DMS 273 treated with DMSO at 0.1 percent for 48 hours (cell line): ENCODE measurements around the gene MAJIN.

Experiments
- DNase-seq: peaks from one replicate; lab custom pipeline; 2025; lab: John Stamatoyannopoulos, UW

The MAJIN gene

DNA sequence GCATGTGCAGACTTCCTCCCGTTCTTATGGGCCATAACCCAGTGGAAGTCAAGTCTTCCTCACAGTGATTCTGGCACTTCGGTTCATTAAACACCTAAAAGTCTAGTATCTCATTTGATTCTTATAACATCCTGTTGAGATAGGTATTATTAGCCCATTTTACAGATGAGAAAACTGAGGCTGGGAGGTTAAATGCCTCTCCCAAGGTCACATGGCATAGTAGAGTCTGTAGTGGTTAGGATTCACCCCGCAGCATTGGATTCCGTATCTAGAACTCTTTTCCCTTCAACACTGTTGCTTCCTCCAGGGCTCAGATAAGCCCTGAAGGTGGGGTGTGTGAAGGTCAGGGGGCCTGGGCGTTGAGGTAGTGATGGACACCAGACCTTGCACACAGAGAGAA, 39.6 kb downstream of the MAJIN start:
- no peak for DNase-seq

- no peak for DNase-seq
Observed at GRCh38 chr11:64931290-64931689, 40.6 kb downstream of the MAJIN start.

DNA sequence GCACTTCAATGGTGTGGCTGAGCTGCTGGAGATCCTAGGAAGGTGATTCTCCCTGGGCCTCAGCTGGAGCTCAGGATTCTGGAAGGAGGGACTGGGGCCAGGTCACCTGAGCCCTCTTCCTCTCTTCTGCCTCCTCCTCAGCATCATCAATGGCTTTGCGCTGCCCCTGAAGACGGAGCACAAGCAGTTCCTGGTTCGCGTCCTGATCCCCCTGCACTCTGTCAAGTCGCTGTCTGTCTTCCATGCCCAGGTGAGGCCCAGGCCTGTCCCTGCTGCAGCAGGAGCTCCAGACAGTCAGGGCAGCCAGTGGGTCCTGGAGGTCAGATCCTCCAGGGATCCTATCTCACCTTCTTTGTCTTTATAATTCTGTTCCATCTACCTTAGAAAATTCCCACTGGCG, 41.6 kb downstream of the MAJIN start:
- DNase-seq, result no peak

- no peak for DNase-seq
Observed at GRCh38 chr11:64929625-64930024, 42.3 kb downstream of the MAJIN start.

GRCh38 chr11:64928957-64929356, 43.0 kb downstream of the MAJIN start:
- no peak for DNase-seq

DNA sequence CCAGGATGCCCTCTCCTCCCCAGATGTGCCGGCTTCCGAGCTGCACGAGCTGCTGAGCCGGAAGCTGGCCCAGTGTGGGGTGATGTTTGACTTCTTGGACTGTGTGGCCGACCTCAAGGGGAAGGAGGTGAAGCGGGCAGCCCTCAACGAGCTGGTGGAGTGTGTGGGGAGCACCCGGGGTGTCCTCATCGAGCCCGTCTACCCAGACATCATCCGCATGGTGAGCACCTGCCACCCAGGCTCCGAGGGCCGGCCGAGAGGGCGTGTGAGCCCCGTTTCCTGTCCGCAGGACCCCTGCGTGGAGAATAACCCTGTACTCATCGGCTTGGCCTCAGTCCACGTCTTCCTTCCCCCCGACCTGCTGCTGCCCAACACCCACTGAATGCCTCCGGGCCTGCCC, 45.2 kb downstream of the MAJIN start:
- no peak for DNase-seq

GRCh38 chr11:64925536-64926436, 46.1 kb downstream of the MAJIN start:
- DNase-seq, result no peak

GRCh38 chr11:64924910-64925284, 47.0 kb downstream of the MAJIN start:
- DNase-seq, result no peak

GRCh38 chr11:64923944-64924909, 47.7 kb downstream of the MAJIN start, which contains the start of gene PPP2R5B:
Gene PPP2R5B, plus strand, starts transcription at chr11:64924689. Its CDS starts 1,046 bp downstream, at chr11:64925735.
- peak; percentile 45 for DNase-seq

- DNase-seq, result no peak
Observed at GRCh38 chr11:64923151-64923661, 48.7 kb downstream of the MAJIN start.

GRCh38 chr11:64921384-64921783, 50.5 kb downstream of the MAJIN start:
- no peak for DNase-seq

- no peak for DNase-seq
Observed at GRCh38 chr11:64920124-64920523, 51.8 kb downstream of the MAJIN start.

GRCh38 chr11:64919627-64920026, 52.3 kb downstream of the MAJIN start:
- no peak for DNase-seq

GRCh38 chr11:64918017-64918416, 53.9 kb downstream of the MAJIN start:
- no peak for DNase-seq

GRCh38 chr11:64917663-64917995, 54.3 kb downstream of the MAJIN start:
- DNase-seq, result no peak

DNA sequence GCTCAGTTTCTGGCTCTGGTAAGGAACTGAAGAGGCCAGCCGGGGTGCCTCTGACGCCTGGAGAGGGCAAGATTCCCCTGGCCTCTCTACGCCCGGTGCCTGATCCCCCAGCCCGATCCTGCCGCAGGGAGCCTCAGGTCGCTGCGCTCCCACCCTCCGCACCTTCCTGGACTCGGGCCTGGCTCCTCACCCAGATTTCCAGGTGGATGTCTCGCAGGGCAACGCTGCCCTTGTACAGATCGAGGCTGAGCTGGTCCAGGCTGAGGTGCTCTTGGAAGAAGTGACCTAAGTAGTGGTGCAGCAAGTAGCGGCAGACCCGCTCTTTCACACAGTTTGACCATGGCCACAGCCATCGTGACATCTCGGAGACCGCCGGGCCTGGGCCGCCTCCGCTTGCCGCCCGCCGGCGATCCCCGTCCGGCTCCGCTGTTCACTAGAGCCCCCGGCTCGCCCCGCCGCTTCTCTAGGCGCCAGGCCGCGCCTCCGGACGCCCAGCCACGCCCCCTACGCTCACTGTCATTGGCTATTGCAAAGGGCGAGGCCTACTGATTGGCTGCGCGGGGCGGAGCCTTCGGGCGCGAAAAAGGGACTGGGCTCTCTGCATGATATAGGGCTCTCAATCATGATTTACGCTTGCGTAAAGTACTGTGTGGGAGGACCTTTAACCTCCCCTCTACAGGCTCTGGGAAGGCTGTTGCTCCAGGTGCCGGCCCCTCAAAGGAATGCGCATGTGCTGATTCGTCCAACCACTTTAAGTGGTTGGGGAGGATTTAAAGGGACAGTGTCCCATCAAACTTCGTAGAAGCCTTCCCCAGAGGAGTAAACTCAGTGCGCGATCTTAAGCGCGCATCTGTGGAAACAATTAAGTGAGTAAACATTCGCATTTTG, 54.9 kb downstream of the MAJIN start, which contains the start of gene ATG2A:
ATG2A (minus strand) TSS at position 435 of the 888 bp plus-strand sequence; CDS start at position 361, 74 bp downstream.
- peak; percentile 97 for DNase-seq

- no peak for DNase-seq
Observed at GRCh38 chr11:64916040-64916774, 55.7 kb downstream of the MAJIN start.

DNA sequence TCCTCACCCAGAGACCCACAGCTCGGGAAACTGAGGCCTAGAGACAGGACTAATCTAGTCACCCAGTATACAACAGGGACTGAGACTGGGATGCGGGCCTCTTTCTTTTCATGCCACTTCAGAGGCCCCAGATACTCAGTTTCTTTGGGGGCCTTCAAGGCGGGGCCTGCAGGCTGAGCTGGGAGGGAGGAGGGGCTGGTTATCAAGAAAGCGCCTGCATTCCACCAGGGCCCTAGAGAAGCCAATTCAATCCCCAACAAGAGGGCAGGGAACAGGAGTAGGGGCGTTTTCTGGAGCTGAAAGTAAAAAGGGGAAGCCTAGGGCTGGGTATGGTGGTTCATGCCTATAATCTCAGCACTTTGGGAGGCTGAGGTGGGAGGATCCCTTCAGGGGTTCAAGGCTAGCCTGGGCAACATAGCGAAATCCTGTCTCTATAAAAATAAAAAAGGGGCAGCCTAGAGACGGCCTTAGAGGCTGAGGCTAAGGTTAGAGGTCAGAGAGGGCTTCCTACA, 56.5 kb downstream of the MAJIN start:
- DNase-seq, result no peak

GRCh38 chr11:64914123-64914522, 57.8 kb downstream of the MAJIN start:
- no peak for DNase-seq

DNA sequence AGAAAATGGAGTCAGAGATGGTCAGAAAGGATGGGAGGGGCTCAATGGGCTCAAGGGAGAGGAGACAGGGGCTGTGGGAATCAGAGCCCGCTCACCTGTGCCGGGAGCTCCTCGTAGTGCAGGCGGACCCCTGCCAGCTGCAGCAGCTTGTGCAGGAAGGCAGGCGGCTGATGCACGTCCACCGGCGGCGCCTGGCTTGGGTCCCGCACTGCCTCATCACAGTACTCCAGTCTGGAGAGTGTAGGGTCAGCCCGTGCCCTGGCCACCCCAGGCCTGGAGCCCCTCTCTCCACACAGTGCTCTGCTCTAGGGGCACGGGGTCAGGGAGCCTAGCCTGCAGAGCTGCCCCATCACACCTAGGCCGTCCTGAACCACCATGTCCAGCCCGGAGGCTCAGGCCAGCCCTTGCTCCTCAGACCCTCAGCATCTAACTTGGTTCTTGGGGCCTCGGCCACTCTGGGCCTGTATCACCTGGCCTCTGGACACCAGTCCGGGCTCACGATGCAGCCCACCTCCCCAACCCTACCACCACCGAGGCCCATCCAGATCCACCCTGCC, 58.7 kb downstream of the MAJIN start:
- DNase-seq, result no peak
